OCI-LY1 (cell line): ENCODE measurements around the gene MLLT1.

ENCODE experiments used
- H2AFZ ChIP-seq: fragments of 200-600 bp; sonication (generic), shearing (Covaris generic); 2 replicates; pipeline ENCODE4 v1.6.0; 2014; ENCODE audit warnings: antibody characterized with exemption, mild to moderate bottlenecking, low read length
- H3F3A ChIP-seq: fragments of 200-600 bp; sonication (generic), shearing (Covaris generic); 2 replicates; pipeline ENCODE4 v1.6.0; 2014; ENCODE audit warnings: mild to moderate bottlenecking, antibody characterized with exemption, low read length, moderate library complexity; ENCODE audit not compliant: insufficient read depth
- H3K27ac ChIP-seq: fragments of 200-600 bp; sonication (generic); 2 replicates; pipeline ENCODE4 v1.5.1; 2014; ENCODE audit warnings: low read length, mixed run types, mild to moderate bottlenecking, low read depth; ENCODE audit not compliant: poor library complexity, severe bottlenecking
- H3K27me3 ChIP-seq: fragments of 200-600 bp; sonication (generic); 2 replicates; pipeline ENCODE4 v1.6.0; 2014; ENCODE audit warnings: antibody characterized with exemption, mild to moderate bottlenecking, low read length, moderate library complexity; ENCODE audit not compliant: insufficient read depth
- H3K36me3 ChIP-seq: fragments of 200-600 bp; sonication (generic); 2 replicates; pipeline ENCODE4 v1.6.1; 2014; ENCODE audit warnings: mild to moderate bottlenecking, antibody characterized with exemption, low read length, moderate library complexity, mixed read lengths; ENCODE audit not compliant: insufficient read depth
- H3K4me1 ChIP-seq: fragments of 200-600 bp; sonication (generic); 2 replicates; pipeline ENCODE4 v1.5.1; 2014; ENCODE audit warnings: mild to moderate bottlenecking, low read length, moderate library complexity; ENCODE audit not compliant: insufficient read depth, severe bottlenecking
- H3K4me2 ChIP-seq: fragments of 200-600 bp; sonication (generic), shearing (Covaris generic); 2 replicates; pipeline ENCODE4 v1.6.1; 2014; ENCODE audit warnings: low read length
- H3K4me3 ChIP-seq: fragments of 200-600 bp; sonication (generic); 2 replicates; pipeline ENCODE4 v1.5.1; 2014; ENCODE audit warnings: low read length, low read depth, mild to moderate bottlenecking, mixed read lengths; ENCODE audit not compliant: poor library complexity, severe bottlenecking
- H3K79me2 ChIP-seq: fragments of 200-600 bp; shearing (Covaris generic); 2 replicates; pipeline ENCODE4 v1.6.1; 2016; ENCODE audit warnings: mixed run types, low read length, mixed read lengths; ENCODE audit not compliant: insufficient read depth
- H3K9ac ChIP-seq: fragments of 200-600 bp; sonication (generic), shearing (Covaris generic); 2 replicates; pipeline ENCODE4 v1.6.1; 2014; ENCODE audit warnings: mild to moderate bottlenecking, low read length, mixed read lengths
- H3K9me2 ChIP-seq: fragments of 200-600 bp; sonication (generic), shearing (Covaris generic); 2 replicates; pipeline ENCODE4 v1.6.1; 2014; ENCODE audit warnings: low read depth, mild to moderate bottlenecking, low read length, mixed read lengths
- H3K9me3 ChIP-seq: fragments of 200-600 bp; shearing (Covaris generic); 2 replicates; pipeline ENCODE4 v1.6.1; 2014; ENCODE audit warnings: low read length, mixed read lengths
- H4K20me1 ChIP-seq: fragments of 200-600 bp; sonication (generic), shearing (Covaris generic); 2 replicates; pipeline ENCODE4 v1.6.0; 2016; ENCODE audit warnings: mild to moderate bottlenecking, low read length; ENCODE audit not compliant: insufficient read depth
- EZH2 ChIP-seq: fragments of 200-600 bp; sonication (generic), shearing (Covaris generic); IDR thresholded peaks from 2 replicates; pipeline ENCODE4 v1.8.0; 2017; ENCODE audit warnings: borderline replicate concordance, mixed run types, mild to moderate bottlenecking, antibody characterized with exemption, low read length, moderate library complexity, mixed read lengths
- TF ChIP-seq, protein P1 (sequence below): fragments of 200-600 bp; sonication (generic), shearing (Covaris generic); IDR thresholded peaks from 2 replicates; pipeline ENCODE4 v1.5.1; 2017; ENCODE audit warnings: mild to moderate bottlenecking, antibody characterized with exemption, low read length, moderate library complexity, mixed read lengths

Gene MLLT1

DNA sequence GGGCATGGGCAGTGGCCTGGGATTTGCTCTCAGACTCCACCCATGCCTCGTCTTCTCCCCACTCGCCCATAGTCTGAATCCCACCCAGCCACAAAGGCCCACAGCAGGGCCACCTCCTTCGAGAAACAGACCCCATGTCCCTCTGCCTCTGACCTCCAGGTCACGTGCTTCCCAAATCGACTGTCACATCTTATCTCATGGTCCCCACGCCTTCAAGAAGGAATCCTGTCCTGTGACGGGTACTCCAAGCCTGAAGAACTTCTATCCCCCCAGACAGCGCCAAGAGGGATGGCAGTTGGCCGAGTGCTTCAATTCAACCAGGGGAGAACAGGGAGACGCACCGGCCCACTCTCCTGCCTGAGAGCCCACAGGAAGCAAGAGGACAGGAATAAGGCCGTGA lies 16.5 kb downstream of the MLLT1 start:
- no peaks in the 10 kb centered on the region for H3K9me3 ChIP-seq
- no peak overlapping the region for H3K4me2 ChIP-seq
- no peaks in the 10 kb centered on the region; the same call in 1 of the 2 replicates for H4K20me1 ChIP-seq
- H3K9me2 ChIP-seq = no peaks in the 10 kb centered on the region
- no peaks in the 10 kb centered on the region for H3K79me2 ChIP-seq
- no peak overlapping the region for H3K9ac ChIP-seq
- no peak overlapping the region for H2AFZ ChIP-seq
- H3K4me3 ChIP-seq = no peak overlapping the region
- H3K27ac ChIP-seq = no peak overlapping the region
- H3K36me3 ChIP-seq = peaks cover 84% of the 10 kb centered on the region
- TF ChIP-seq, protein P1, sequence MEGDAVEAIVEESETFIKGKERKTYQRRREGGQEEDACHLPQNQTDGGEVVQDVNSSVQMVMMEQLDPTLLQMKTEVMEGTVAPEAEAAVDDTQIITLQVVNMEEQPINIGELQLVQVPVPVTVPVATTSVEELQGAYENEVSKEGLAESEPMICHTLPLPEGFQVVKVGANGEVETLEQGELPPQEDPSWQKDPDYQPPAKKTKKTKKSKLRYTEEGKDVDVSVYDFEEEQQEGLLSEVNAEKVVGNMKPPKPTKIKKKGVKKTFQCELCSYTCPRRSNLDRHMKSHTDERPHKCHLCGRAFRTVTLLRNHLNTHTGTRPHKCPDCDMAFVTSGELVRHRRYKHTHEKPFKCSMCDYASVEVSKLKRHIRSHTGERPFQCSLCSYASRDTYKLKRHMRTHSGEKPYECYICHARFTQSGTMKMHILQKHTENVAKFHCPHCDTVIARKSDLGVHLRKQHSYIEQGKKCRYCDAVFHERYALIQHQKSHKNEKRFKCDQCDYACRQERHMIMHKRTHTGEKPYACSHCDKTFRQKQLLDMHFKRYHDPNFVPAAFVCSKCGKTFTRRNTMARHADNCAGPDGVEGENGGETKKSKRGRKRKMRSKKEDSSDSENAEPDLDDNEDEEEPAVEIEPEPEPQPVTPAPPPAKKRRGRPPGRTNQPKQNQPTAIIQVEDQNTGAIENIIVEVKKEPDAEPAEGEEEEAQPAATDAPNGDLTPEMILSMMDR = no peak
- TF ChIP-seq EZH2 = no peak
- no peaks in the 10 kb centered on the region for H3K27me3 ChIP-seq
- no peaks in the 10 kb centered on the region for H3F3A ChIP-seq
- H3K4me1 ChIP-seq = no peaks in the 10 kb centered on the region

DNA sequence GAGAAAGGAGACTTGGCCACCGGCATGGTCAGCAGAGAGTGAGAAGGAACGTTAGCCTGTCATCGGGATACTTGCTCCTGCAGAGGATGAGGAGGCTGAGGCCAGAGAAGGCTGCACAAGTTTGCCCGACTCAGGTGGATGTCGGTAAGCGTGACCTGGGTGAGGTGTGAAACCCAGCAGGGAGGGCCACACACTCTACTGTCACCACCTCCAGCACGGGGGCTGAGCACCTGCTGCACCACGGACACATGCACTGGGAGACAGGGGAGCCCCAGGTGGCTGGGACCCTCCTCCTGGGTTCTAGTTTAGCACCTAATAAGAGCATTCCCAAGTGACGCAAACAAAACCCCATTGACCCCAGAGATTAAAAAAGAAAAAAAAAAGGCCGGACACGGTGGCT lies 17.3 kb downstream of the MLLT1 start:
- no peaks in the 10 kb centered on the region for H3F3A ChIP-seq
- no peaks in the 10 kb centered on the region for H3K79me2 ChIP-seq
- no peak overlapping the region for H3K4me3 ChIP-seq
- H3K9me3 ChIP-seq = no peaks in the 10 kb centered on the region
- no peaks in the 10 kb centered on the region; the same call in 1 of the 2 replicates for H4K20me1 ChIP-seq
- peaks cover 79% of the 10 kb centered on the region for H3K36me3 ChIP-seq
- H3K4me1 ChIP-seq = no peaks in the 10 kb centered on the region
- no peak overlapping the region for H3K9ac ChIP-seq
- H3K27me3 ChIP-seq = no peaks in the 10 kb centered on the region
- H2AFZ ChIP-seq = no peak overlapping the region
- no peak overlapping the region for H3K4me2 ChIP-seq
- H3K9me2 ChIP-seq = no peaks in the 10 kb centered on the region
- no peak overlapping the region for H3K27ac ChIP-seq
- no peak for TF ChIP-seq EZH2
- TF ChIP-seq, protein P1 = no peak

DNA sequence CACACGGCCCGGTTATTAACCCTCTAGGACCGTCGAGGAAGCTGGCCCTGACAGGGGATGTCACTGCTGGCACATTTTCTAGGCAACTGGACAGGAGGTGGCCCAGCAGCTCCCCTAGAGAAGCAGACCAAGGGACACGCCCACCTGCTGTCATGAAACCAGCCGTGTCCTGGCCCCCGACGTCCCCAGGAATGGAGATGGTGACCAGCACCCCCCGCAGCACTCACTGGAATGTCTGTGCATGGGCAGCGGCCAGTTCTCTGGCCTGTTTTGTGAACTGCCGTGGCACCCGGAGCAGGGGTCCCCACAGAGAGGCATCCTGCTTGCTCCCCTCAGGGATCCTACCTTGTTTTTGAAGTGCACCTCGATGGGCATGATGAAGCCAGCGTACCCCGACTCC lies 17.9 kb downstream of the MLLT1 start:
- TF ChIP-seq, protein P1 = no peak
- Histone ChIP-seq H3K36me3 (peaks cover 78% of the 10 kb centered on the region), H3K4me1 (no peaks in the 10 kb centered on the region), H3F3A (no peaks in the 10 kb centered on the region), H3K9ac (no peak overlapping the region), H3K9me2 (no peaks in the 10 kb centered on the region), H3K9me3 (no peaks in the 10 kb centered on the region), H3K4me2 (no peak overlapping the region), H3K27ac (no peak overlapping the region), H4K20me1 (no peaks in the 10 kb centered on the region; the same call in 1 of the 2 replicates), H3K4me3 (no peak overlapping the region), H2AFZ (no peak overlapping the region), H3K27me3 (no peaks in the 10 kb centered on the region), H3K79me2 (0 out of 2 replicates have a peak, but pooled peaks cover under 1% of the 10 kb centered on the region)
